Brain microvascular endothelial cell (primary cell): Measurements from ENCODE around the gene TNFAIP8L2.

Experiments
- DNase-seq: peaks from one replicate; pipeline ENCODE4 v3.0.0-alpha.2; 2020
- H3K27ac ChIP-seq: fragments of 250-450 bp; sonication (Bioruptor Pico); 2 replicates; pipeline ENCODE4 v1.5.1; 2020; ENCODE audit warnings: mild to moderate bottlenecking, moderate library complexity
- H3K27me3 ChIP-seq: fragments of 250-450 bp; sonication (Bioruptor Pico); replicated peaks from 2 replicates; pipeline ENCODE4 v1.5.1; 2020; ENCODE audit warnings: mild to moderate bottlenecking
- H3K36me3 ChIP-seq: fragments of 250-450 bp; sonication (Bioruptor Pico); replicated peaks from 2 replicates; pipeline ENCODE4 v1.5.1; 2020; ENCODE audit warnings: mild to moderate bottlenecking
- H3K4me3 ChIP-seq: 2 replicates; pipeline ENCODE4 v1.5.1; 2011; ENCODE audit warnings: low read depth, mild to moderate bottlenecking, control low read depth, low read length, moderate library complexity
- in situ Hi-C: cut with HindIII; loops from 2 replicates; pipeline ENCODE4 v1.10.0; 2017; ENCODE audit warnings: low sequenced_read_pairs, low pct_ligation_motif_present
- TF ChIP-seq, protein P1 (sequence below): IDR thresholded peaks from 2 replicates; pipeline ENCODE4 v1.5.1; 2011; ENCODE audit warnings: low read depth, mild to moderate bottlenecking, moderate library complexity, low read length, control low read depth, inconsistent platforms; ENCODE audit errors: missing control alignments

Gene TNFAIP8L2

DNA sequence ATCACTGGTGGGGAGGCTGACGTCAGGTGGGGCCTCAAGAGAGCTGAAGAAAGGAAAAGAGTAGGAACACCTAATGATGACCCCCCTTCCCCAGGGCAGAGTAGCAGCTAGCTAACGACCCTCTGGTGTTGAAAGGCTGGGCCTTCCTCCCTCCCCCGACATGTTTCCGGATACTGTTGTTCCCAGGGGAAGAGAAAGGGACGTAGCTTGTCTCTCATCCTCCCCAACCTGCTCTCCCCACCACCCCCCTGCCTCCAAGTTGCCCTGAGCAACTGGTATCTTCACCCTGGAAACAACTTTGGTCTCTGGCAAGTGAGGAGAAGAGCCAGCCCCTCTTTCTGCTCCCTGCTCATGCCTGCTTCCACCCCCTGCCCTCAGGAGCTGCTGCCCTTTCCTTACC, 12.5 kb upstream of the TNFAIP8L2 start:
- H3K27me3 ChIP-seq: no peaks in the 10 kb centered on the region
- DNase-seq: no peak
- no peaks in the 10 kb centered on the region for H3K36me3 ChIP-seq
- TF ChIP-seq, protein P1, sequence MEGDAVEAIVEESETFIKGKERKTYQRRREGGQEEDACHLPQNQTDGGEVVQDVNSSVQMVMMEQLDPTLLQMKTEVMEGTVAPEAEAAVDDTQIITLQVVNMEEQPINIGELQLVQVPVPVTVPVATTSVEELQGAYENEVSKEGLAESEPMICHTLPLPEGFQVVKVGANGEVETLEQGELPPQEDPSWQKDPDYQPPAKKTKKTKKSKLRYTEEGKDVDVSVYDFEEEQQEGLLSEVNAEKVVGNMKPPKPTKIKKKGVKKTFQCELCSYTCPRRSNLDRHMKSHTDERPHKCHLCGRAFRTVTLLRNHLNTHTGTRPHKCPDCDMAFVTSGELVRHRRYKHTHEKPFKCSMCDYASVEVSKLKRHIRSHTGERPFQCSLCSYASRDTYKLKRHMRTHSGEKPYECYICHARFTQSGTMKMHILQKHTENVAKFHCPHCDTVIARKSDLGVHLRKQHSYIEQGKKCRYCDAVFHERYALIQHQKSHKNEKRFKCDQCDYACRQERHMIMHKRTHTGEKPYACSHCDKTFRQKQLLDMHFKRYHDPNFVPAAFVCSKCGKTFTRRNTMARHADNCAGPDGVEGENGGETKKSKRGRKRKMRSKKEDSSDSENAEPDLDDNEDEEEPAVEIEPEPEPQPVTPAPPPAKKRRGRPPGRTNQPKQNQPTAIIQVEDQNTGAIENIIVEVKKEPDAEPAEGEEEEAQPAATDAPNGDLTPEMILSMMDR: no peak
- in situ Hi-C loops: no loop called here
- no peak overlapping the region for H3K27ac ChIP-seq
- no peak overlapping the region for H3K4me3 ChIP-seq

DNA sequence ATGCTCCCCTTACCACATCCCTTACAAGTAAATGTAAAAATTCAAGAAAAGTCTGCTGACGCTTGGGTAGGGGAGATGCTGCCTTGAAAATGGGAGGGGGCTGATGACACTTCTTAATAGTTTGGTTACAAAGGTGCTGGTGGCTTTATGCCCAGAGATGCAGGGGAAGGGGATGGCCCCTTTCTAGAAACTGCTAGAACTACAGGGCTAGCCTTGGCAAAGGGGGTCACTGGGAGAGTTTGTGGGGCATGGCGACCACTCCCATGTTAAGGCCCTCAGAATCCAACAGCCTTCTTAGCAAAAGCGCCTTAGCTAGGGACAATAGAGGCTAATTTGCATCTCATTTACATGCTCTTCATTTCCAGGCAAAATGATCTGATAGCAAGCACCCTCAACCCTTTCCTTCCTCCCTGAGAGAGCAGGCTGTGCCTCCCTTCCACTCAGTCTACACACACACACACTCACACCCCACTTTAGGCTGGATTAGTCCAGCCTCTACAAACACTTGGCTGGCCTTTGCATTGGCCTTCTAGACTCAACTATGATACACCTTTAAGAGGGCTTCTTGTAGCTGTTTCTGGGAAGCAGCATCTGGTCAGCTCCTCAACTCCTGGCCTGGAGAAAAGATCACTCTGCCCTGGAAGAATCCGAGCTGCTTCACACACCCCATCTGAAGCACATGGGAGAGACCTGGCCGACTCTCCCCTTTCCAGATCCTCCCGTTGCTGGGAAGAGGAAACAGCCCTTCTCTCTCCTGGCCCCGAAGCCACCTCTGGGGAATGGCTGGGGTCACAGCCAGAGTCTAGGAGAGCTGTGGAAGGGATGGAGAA, 11.8 kb upstream of the TNFAIP8L2 start:
- in situ Hi-C loops: no loop called here
- TF ChIP-seq, protein P1: no peak
- Histone ChIP-seq H3K27ac (no peak overlapping the region), H3K36me3 (no peaks in the 10 kb centered on the region), H3K27me3 (no peaks in the 10 kb centered on the region), H3K4me3 (no peak overlapping the region)
- no peak for DNase-seq

DNA sequence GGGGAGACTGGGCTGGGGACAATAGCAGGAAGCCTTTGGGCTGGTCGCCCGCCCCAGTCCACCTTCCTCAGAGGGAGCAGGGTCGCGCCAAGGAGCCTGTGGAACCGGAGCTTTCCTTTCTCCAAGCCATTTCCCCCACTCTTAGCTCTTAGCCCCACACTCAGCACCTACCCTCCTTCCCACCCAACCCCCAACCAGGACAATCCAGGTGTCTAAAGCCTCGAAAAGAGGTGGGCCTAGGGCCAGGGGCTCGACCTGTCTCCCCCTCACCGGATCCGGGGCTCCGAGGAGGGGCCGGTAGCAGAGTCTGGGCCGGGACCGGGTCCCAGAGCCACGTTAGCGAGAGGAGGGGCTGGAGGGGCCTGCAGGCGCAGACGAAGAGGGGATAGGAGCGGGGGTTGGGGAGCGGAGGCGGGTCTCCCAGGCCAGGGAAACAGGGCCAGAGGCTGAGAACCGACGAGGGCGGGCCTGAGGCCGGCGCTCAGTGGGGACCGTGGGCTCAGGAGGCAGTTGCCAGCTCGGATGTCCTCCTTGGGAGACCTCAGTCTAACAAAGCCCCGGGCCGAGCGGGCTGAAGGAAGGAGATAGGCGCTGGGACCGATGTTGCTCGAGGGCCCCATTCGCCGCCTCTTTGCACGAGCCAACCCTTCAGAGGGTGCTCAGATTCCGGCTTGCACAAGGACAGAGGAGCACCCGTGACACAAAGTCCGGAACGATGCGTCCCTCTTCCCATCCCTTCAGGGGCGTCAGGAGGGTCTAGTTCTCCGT, 11.0 kb upstream of the TNFAIP8L2 start:
- Histone ChIP-seq H3K27me3 (no peaks in the 10 kb centered on the region), H3K36me3 (no peaks in the 10 kb centered on the region), H3K4me3 (peak overlapping the region; percentile 72), H3K27ac (no peak overlapping the region)
- TF ChIP-seq, protein P1: no peak
- in situ Hi-C loops: no loop called here
- peak; percentile 13 for DNase-seq

DNA sequence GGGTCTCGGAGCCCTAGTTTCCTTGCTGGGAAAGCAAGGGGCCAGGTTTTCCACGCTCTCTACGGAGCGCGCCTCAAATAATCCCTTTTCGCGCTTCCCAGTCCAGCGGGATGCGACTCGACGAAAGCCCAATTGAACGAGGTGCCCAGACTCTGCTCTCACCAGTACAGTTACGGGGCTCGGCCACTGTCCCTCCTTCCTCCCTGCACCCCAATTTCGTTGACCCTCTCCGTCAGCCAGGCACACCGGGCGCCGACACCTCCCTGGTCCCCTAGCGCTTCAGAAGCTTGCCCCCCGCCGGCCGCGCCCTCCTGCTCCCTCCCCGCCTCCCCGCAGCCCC, 10.4 kb upstream of the TNFAIP8L2 start:
- DNase-seq: no peak
- Histone ChIP-seq H3K36me3 (no peaks in the 10 kb centered on the region), H3K27me3 (no peaks in the 10 kb centered on the region), H3K4me3 (peak overlapping the region; percentile 72), H3K27ac (no peak overlapping the region)
- TF ChIP-seq, protein P1: no peak
- in situ Hi-C loops: no loop called here

DNA sequence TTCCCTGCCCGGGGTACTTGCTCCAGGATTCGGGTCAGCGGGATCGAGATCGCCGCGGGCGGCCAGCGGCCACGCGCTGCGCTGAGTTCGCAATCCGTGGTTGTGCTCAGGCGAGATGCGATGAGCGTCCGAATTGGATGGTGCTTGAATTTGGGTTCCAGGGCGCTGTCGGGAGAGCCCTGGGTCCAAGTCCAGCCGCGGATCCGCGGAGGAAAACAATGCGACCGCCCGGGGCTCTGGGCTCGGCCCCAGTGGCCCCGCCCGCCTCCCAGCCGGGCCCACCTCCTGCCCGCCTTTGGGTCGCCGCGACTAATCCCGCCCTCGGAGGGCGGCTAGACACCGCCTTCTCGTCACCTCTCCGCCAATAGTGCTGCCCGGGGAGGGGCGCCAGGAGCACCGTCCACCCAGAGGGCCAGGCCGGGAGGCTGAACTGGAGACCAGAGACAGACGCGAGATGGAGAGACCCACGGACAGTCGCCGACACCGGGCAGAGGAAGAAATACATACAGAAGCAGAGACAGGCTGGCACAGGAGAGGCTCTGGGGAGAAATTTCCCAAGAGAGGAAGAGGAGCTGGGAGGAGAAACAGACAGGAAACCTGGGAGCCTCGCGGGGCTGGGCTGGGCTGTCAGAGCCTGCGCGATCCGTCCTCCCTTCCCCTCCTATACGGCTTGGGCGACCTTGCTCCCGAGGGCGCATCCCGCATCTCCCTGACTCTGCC, 9.9 kb upstream of the TNFAIP8L2 start, which contains the start of gene SEMA6C:
SEMA6C (minus strand) TSS at position 220 of the 720 bp plus-strand sequence. CDS start 4,010 bp downstream, outside the sequence.
- peak; percentile 87 for DNase-seq
- Histone ChIP-seq H3K27me3 (no peaks in the 10 kb centered on the region), H3K36me3 (no peaks in the 10 kb centered on the region), H3K27ac (peak within 1 kb of the TSS; percentile 4), H3K4me3 (peak within 1 kb of the TSS; percentile 72)
- TF ChIP-seq, protein P1: no peak
- in situ Hi-C loops: no loop called here
